Spleen (tissue), 13 donors: ENCODE data around the gene GLUD1. TPM values are rescaled to one million over a fixed set of nuclear protein-coding genes. Genes with fewer than 3 reads are reported as not detected.
"Not testable (repeated sequence)": the region's sequence is repeated elsewhere in the genome, so short reads cannot be mapped to it uniquely, and the experiment has no call there.

ENCODE experiments used
- DNase-seq: peaks from one replicate; pipeline ENCODE4 v3.0.0-alpha.2; 2020
- H3K27ac ChIP-seq, 8 donors: fragments of 200-600 bp; sonication (generic) in 7 of 8; 1 replicate in 4 of 8; 2 replicates in 4 of 8; pipeline versions ENCODE4 v1.5.0 to v1.8.0; 2016 to 2021; ENCODE audit warnings: inconsistent platforms in 4 of 8, mild to moderate bottlenecking in 4 of 8, moderate library complexity in 1 of 8
- H3K27me3 ChIP-seq, 7 donors: fragments of 200-600 bp; sonication (generic) in 6 of 7; replicated peaks in 1 of 7; 1 replicate in 4 of 7; 2 replicates in 3 of 7; pipeline versions ENCODE4 v1.5.0 to v1.8.0; 2016 to 2021; ENCODE audit warnings: inconsistent platforms in 3 of 7, mild to moderate bottlenecking in 1 of 7
- H3K36me3 ChIP-seq, 6 donors: fragments of 200-600 bp; sonication (generic) in 5 of 6; 1 replicate in 4 of 6; 2 replicates in 2 of 6; pipeline versions ENCODE4 v1.5.0 to v1.8.0; 2016 to 2021; ENCODE audit warnings: inconsistent platforms in 2 of 6
- H3K4me1 ChIP-seq, 6 donors: fragments of 200-600 bp; sonication (generic) in 5 of 6; 1 replicate in 3 of 6; 2 replicates in 3 of 6; pipeline versions ENCODE4 v1.5.0 to v1.8.0; 2016 to 2021; ENCODE audit warnings: inconsistent platforms in 3 of 6
- H3K4me3 ChIP-seq, 8 donors: fragments of 200-600 bp; sonication (generic) in 7 of 8; 1 replicate in 4 of 8; 2 replicates in 4 of 8; pipeline versions ENCODE4 v1.5.0 to v1.8.0; 2016 to 2021; ENCODE audit warnings: inconsistent platforms in 4 of 8, mild to moderate bottlenecking in 4 of 8, moderate library complexity in 2 of 8
- H3K9me3 ChIP-seq, 8 donors: fragments of 200-600 bp; sonication (generic) in 7 of 8; 1 replicate in 4 of 8; 2 replicates in 4 of 8; pipeline versions ENCODE4 v1.5.0 to v1.8.0; 2016 to 2021; ENCODE audit warnings: inconsistent platforms in 4 of 8
- POLR2A ChIP-seq, 3 donors: fragments of 450-650 bp; IDR thresholded peaks; one replicate each; pipeline ENCODE4 v1.5.1; 2017; ENCODE audit warnings: antibody characterized with exemption in 3 of 3, mild to moderate bottlenecking in 1 of 3
- POLR2AphosphoS5 ChIP-seq, 3 donors: sonication (generic); formaldehyde crosslinking; IDR thresholded peaks; one replicate each; pipeline ENCODE4 v1.5.1; 2017; ENCODE audit warnings: antibody characterized with exemption in 3 of 3
- WGBS, 5 donors: extraction: QIAGEN DNeasy Blood & Tissue Kit in 3 of 5; methylation state at CpG; one replicate each; pipeline versions ENCODE4 v1.1.5 to v1.1.7; 2013 to 2018; 5-methylcytosine and 5-hydroxymethylcytosine counted together
- intact Hi-C: fragments of 100-400 bp; cut with DNase I; formaldehyde crosslinking; loops from one replicate; pipeline ENCODE4 v1.15.0; 2023; ENCODE audit warnings: low total_unique reads
- long read RNA-seq, 2 donors: transcript quantifications; one replicate each; lab custom pipeline, GENCODE V29; 2026
- polyA plus RNA-seq, 3 donors: library from polyadenylated mRNA; stranded (reverse); fragments of 200-250 nt; gene quantifications; one replicate each; pipeline ENCODE4 v1.2.1, GENCODE V29; 2013
- total RNA-seq, 7 donors: library from RNA; depleted of rRNA in 3 of 7; stranded (reverse); fragments of >200 nt in 3 of 7; fragmentation: NEBNext Ultra II Directional in 4 of 7; extraction: Animal tissue kit (Norgen Biotek cat#: 25700) in 4 of 7; gene quantifications; one replicate each; pipeline versions ENCODE4 v1.1.0 to v1.2.1, GENCODE V29; 2016 to 2021
- TF ChIP-seq, protein P1 (sequence below), 11 experiments: fragments of 200-600 bp in 7 of 11; fragments of 450-650 bp in 4 of 11; sonication (generic) in 4 of 11; IDR thresholded peaks in 8 of 11; conservative IDR thresholded peaks in 3 of 11; 1 replicate in 7 of 11; 2 replicates in 4 of 11; pipeline versions ENCODE4 v1.4.0 to v1.8.0; 2016 to 2021; ENCODE audit warnings: antibody characterized with exemption in 11 of 11, inconsistent platforms in 4 of 11, mild to moderate bottlenecking in 1 of 11
- donor health status: healthy with polysubstance abuse.
- donor health status: DM: no; HTN: no; CAD: no; lungs with moderate emphysema.
- donor health status: DM: no; HTN: no; CAD: no.
- donor health status: Bipolar disorder and iron deficiency.
- donor health status: healthy.
- donor health status: DM: no; HTN: no; CAD: no.
- donor health status: DM: yes; HTN: yes; CAD: no.

Gene GLUD1
- total RNA-seq (100 to 1,000 TPM in 4 of 7 donors, 10 to 100 TPM in 3; 88.7 to 130 (median 108) TPM), polyA plus RNA-seq (10 to 100 TPM; 41.2 to 62.9 (median 61.1) TPM)
- long read RNA-seq, donor 1, transcript GLUD1-201 (13 exons, 3,039 nt): major isoform, 13 of 60 reads
- long read RNA-seq, donor 1, partial matches to known transcripts: 46 of 60 reads
- long read RNA-seq, donor 1, other reads (novel, unspliced or antisense): 0 of 60 reads
- long read RNA-seq, donor 2, transcript GLUD1-201 (13 exons, 3,039 nt): major isoform, 9 of 16 reads
- long read RNA-seq, donor 2, partial matches to known transcripts: 6 of 16 reads
- long read RNA-seq, donor 2, other reads (novel, unspliced or antisense): 0 of 16 reads

GRCh38 chr10:87094373-87095235, at the start of gene GLUD1, which contains the start of gene SHLD2:
GLUD1 (minus strand) TSS chr10:87094843; CDS start chr10:87094769, 74 bp downstream.
SHLD2 (plus strand) TSS chr10:87095206; CDS start chr10:87151355, 56,149 bp downstream.
- 0 to 1% (median 0%) methylated on average over 9 to 111 of the region's 111 CpGs for WGBS, 5 donors
- intact Hi-C loops: no loop called here
- Histone ChIP-seq H3K27ac (peak within 1 kb of the TSS; percentile 93 to 99 (median 98)), H3K36me3 (peaks cover 0 to 25% (median 3%) of the 10 kb centered on the region in 6 donors), H3K4me3 (peak within 1 kb of the TSS; percentile 54 to 88 (median 74)), H3K9me3 (no peaks in the 10 kb centered on the region), H3K27me3 (no peaks in the 10 kb centered on the region), H3K4me1 (peaks cover 12 to 72% (median 54%) of the 10 kb centered on the region in 6 donors)
- TF ChIP-seq, protein P1, sequence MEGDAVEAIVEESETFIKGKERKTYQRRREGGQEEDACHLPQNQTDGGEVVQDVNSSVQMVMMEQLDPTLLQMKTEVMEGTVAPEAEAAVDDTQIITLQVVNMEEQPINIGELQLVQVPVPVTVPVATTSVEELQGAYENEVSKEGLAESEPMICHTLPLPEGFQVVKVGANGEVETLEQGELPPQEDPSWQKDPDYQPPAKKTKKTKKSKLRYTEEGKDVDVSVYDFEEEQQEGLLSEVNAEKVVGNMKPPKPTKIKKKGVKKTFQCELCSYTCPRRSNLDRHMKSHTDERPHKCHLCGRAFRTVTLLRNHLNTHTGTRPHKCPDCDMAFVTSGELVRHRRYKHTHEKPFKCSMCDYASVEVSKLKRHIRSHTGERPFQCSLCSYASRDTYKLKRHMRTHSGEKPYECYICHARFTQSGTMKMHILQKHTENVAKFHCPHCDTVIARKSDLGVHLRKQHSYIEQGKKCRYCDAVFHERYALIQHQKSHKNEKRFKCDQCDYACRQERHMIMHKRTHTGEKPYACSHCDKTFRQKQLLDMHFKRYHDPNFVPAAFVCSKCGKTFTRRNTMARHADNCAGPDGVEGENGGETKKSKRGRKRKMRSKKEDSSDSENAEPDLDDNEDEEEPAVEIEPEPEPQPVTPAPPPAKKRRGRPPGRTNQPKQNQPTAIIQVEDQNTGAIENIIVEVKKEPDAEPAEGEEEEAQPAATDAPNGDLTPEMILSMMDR (IDR thresholded peaks at IDR 0.05 in 8 of 11, conservative IDR thresholded peaks at IDR 0.05 in 3 of 11): peak in 1 of 11 experiments; percentile 2
- TF ChIP-seq POLR2AphosphoS5 (IDR thresholded peaks at IDR 0.05) (peak; percentile 82 to 85 (median 83)), POLR2A (IDR thresholded peaks at IDR 0.05) (peak in 2 of 3 donors; percentile 54 to 58)
- peak; percentile 99 for DNase-seq

GRCh38 chr10:87143109-87143418, 48.4 kb upstream of the GLUD1 start:
- 91 to 98% (median 96%) methylated on average over 6 of the region's 6 CpGs for WGBS, 5 donors
- H3K4me1 ChIP-seq, DNase-seq, H3K27ac ChIP-seq, H3K4me3 ChIP-seq, H3K36me3 ChIP-seq, intact Hi-C loops, H3K27me3 ChIP-seq, H3K9me3 ChIP-seq: not testable (repeated sequence)

- H3K27me3 ChIP-seq, H3K36me3 ChIP-seq, H3K4me3 ChIP-seq, H3K4me1 ChIP-seq, DNase-seq, H3K27ac ChIP-seq, intact Hi-C loops: not testable (repeated sequence)
- H3K9me3 ChIP-seq: peaks cover 0 to 14% (median 3%) of the 10 kb centered on the region in 8 donors
- WGBS, 5 donors: 76 to 95% (median 86%) methylated on average over 4 to 5 of the region's 5 CpGs
These were observed 47.8 kb upstream of the GLUD1 start for GRCh38 chr10:87142230-87143108.

DNA sequence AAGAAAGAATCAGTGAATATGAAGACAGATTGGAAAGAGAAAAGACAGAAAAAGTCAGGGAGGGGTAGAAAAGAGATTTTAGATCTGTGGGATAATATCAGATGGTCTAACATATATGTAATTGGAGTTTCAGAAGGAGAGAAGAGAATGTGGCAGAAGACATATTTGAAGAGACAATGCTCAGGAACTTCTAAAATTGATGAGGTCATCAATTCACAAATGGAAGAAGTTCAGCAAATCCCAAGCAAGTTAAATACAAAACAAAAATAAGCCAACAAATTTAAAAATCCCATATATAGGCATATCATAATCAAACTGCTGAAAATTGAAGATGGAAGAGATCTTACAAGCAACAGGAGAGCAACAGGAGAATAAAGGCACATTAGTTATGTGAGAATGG, 42.8 kb upstream of the GLUD1 start:
- intact Hi-C loops, H3K4me3 ChIP-seq, DNase-seq, H3K27ac ChIP-seq, H3K27me3 ChIP-seq, H3K4me1 ChIP-seq: not testable (repeated sequence)
- H3K36me3 ChIP-seq: peaks cover 0 to 19% (median 4%) of the 10 kb centered on the region in 6 donors
- peaks cover 0 to 29% (median 16%) of the 10 kb centered on the region in 8 donors for H3K9me3 ChIP-seq

DNA sequence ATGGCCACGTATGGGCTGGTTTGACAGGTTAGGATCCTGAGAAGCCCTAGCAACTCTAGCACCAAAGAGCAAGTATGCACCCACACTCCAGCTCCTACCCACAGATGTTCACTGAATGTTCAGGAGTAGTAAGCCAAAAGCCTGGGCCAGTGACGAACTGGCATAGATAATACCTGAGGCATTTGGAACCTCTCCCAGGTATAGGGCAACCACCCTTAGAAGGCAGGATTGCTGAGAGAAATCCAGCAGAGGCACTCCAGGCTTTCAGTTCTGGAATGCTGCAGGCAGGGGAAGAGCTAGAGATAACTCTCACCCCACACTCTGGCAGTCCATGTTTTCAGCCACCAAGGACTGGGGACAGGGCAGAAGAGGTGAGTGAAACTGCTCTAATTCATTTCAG, 39.8 kb upstream of the GLUD1 start:
- 83 to 98% (median 91%) methylated on average over 2 of the region's 2 CpGs for WGBS, 5 donors
- intact Hi-C loops: not testable (repeated sequence)

GRCh38 chr10:87133936-87134335, 39.3 kb upstream of the GLUD1 start:
- WGBS, 5 donors: 70 to 89% (median 76%) methylated on average over 2 of the region's 2 CpGs
- Histone ChIP-seq H3K9me3 (peaks cover 0 to 21% (median 16%) of the 10 kb centered on the region in 8 donors), H3K4me1 (peaks cover 0 to 10% (median 0%) of the 10 kb centered on the region in 6 donors), H3K36me3 (peaks cover 0 to 26% (median 4%) of the 10 kb centered on the region in 6 donors)
- H3K27ac ChIP-seq, intact Hi-C loops, DNase-seq, H3K27me3 ChIP-seq, H3K4me3 ChIP-seq: not testable (repeated sequence)

More for the DNA sequence above, 39.8 kb upstream of the GLUD1 start:
- Histone ChIP-seq H3K4me1 (peaks cover 0 to 10% (median 0%) of the 10 kb centered on the region in 6 donors), H3K9me3 (peaks cover 0 to 23% (median 16%) of the 10 kb centered on the region in 8 donors), H3K36me3 (peaks cover 0 to 26% (median 4%) of the 10 kb centered on the region in 6 donors)
- H3K27me3 ChIP-seq, H3K27ac ChIP-seq, H3K4me3 ChIP-seq, DNase-seq: not testable (repeated sequence)

GRCh38 chr10:87132176-87132575, 37.5 kb upstream of the GLUD1 start:
- peaks cover 0 to 19% (median 0%) of the 10 kb centered on the region in 6 donors for H3K36me3 ChIP-seq
- DNase-seq, intact Hi-C loops, H3K4me3 ChIP-seq, H3K27me3 ChIP-seq, H3K27ac ChIP-seq: not testable (repeated sequence)
- H3K4me1 ChIP-seq: peaks cover 0 to 10% (median 0%) of the 10 kb centered on the region in 6 donors
- H3K9me3 ChIP-seq: peaks cover 0 to 13% (median 10%) of the 10 kb centered on the region in 8 donors

DNA sequence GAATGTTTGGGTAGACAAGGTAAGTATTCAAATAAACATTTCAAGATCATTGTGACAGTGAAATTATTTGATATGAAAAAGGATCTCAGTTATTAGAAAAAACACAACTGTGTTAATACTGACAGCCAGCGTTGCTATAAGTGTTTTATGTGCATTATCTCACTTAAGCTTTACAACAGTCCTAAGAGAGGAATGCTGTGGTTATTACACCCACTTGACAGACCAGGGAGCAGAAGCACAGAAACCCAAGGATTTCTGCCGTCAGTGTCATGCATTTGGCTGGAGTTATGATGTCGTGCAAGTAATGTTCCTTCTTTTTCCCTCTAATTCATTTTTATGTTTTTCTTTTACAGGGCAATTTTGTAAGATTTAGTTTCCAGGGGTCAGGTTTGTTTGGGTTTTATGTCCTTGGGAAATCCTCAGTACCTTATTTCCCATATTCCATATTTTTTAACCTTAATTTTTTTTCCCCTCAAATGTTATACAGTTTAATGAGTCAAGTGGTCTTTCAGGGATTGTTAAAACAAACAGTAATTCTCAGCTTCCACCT, 33.0 kb upstream of the GLUD1 start:
- WGBS, 5 donors: 89 to 96% (median 90%) methylated on average over 2 to 3 of the region's 3 CpGs
- DNase-seq, H3K36me3 ChIP-seq, H3K4me1 ChIP-seq, H3K4me3 ChIP-seq, intact Hi-C loops, H3K27me3 ChIP-seq, H3K9me3 ChIP-seq, H3K27ac ChIP-seq: not testable (repeated sequence)
